IMR-90 (cell line): ENCODE data around the gene SYDE2. TPM values are rescaled to one million over a fixed set of nuclear protein-coding genes. Genes with fewer than 3 reads are reported as not detected.

Experiments used
- ATAC-seq: fragments of 200-7000 bp; cut with Tn5 transposase; 2 replicates; pipeline ENCODE4 v1.9.1; 2020; ENCODE audit warnings: low read depth, mild to moderate bottlenecking, moderate library complexity
- BruUV-seq: library from RNA; stranded (reverse); fragments of 400-500 nt; replicated peaks from 2 replicates; lab custom pipeline; 2021; lab: Mats Ljungman, UMichigan
- CTCF ChIA-PET: fragments of 300-600 bp; formaldehyde crosslinking; extraction: SDS; loops from one replicate; lab custom pipeline; 2021; ENCODE audit warnings: antibody characterized with exemption; lab: Yijun Ruan, JAX
- POLR2A ChIA-PET: fragments of 300-600 bp; sonication (Branson Sonifier 250); formaldehyde crosslinking; loops from one replicate; lab custom pipeline; 2022; ENCODE audit warnings: antibody characterized with exemption; ENCODE audit not compliant: unreplicated experiment; lab: Charles Lee
- DNase-seq: peaks from one replicate; pipeline ENCODE4 v3.0.0; 2013
- H2AFZ ChIP-seq: replicated peaks from 2 replicates; pipeline ENCODE3; 2013; ENCODE audit warnings: low read length, mild to moderate bottlenecking; ENCODE audit not compliant: poor library complexity
- H2AK5ac ChIP-seq: 2 replicates; pipeline ENCODE4 v1.6.1; 2013; ENCODE audit warnings: low read depth, low read length, inconsistent platforms
- H2AK9ac ChIP-seq: replicated peaks from 2 replicates; pipeline ENCODE3; 2013; ENCODE audit warnings: mild to moderate bottlenecking, low read depth, low read length, moderate library complexity; ENCODE audit not compliant: poor library complexity
- H2BK120ac ChIP-seq: 2 replicates; pipeline ENCODE4 v1.6.1; 2013; ENCODE audit warnings: low read depth, low read length, inconsistent platforms
- H2BK15ac ChIP-seq: 3 replicates; pipeline ENCODE4 v1.6.1; 2013; ENCODE audit warnings: low read depth, low read length, inconsistent platforms
- H2BK20ac ChIP-seq: 2 replicates; pipeline ENCODE4 v1.6.1; 2013; ENCODE audit warnings: low read depth, mild to moderate bottlenecking, inconsistent platforms, low read length, moderate library complexity
- H2BK5ac ChIP-seq: 2 replicates; pipeline ENCODE4 v1.6.1; 2013; ENCODE audit warnings: mild to moderate bottlenecking, low read depth, low read length, inconsistent platforms; ENCODE audit not compliant: poor library complexity, severe bottlenecking
- H3K14ac ChIP-seq: replicated peaks from 2 replicates; pipeline ENCODE4 v1.6.1; 2013; ENCODE audit warnings: low read depth, low read length, inconsistent platforms
- H3K18ac ChIP-seq: 2 replicates; pipeline ENCODE4 v1.6.1; 2013; ENCODE audit warnings: low read depth, low read length, control low read depth
- H3K23ac ChIP-seq: 2 replicates; pipeline ENCODE4 v1.6.1; 2013; ENCODE audit warnings: low read depth, low read length, inconsistent platforms
- H3K27ac ChIP-seq: 2 replicates; pipeline ENCODE4 v1.5.1; 2013; ENCODE audit warnings: mild to moderate bottlenecking, control low read depth, low read length; ENCODE audit not compliant: insufficient read depth
- H3K27me3 ChIP-seq: 2 replicates; pipeline ENCODE4 v1.6.1; 2013; ENCODE audit warnings: low read length; ENCODE audit not compliant: control insufficient read depth, insufficient read depth
- H3K36me3 ChIP-seq: 2 replicates; pipeline ENCODE4 v1.6.1; 2013; ENCODE audit warnings: low read length, mixed read lengths; ENCODE audit not compliant: control insufficient read depth, insufficient read depth
- H3K4ac ChIP-seq: 2 replicates; pipeline ENCODE4 v1.6.1; 2013; ENCODE audit warnings: low read depth, low read length, inconsistent platforms
- H3K4me1 ChIP-seq: 2 replicates; pipeline ENCODE4 v1.6.1; 2013; ENCODE audit warnings: low read length, mixed read lengths; ENCODE audit not compliant: control insufficient read depth, insufficient read depth
- H3K4me2 ChIP-seq: 2 replicates; pipeline ENCODE4 v1.6.1; 2013; ENCODE audit warnings: low read depth, mild to moderate bottlenecking, control low read depth, low read length, moderate library complexity
- H3K4me3 ChIP-seq: 2 replicates; pipeline ENCODE4 v1.5.1; 2013; ENCODE audit warnings: low read depth, mild to moderate bottlenecking, control low read depth, low read length, moderate library complexity; ENCODE audit not compliant: insufficient read depth
- H3K56ac ChIP-seq: 2 replicates; pipeline ENCODE4 v1.6.1; 2013; ENCODE audit warnings: low read length, inconsistent platforms; ENCODE audit not compliant: insufficient read depth; ENCODE audit errors: extremely low read depth
- H3K79me1 ChIP-seq, 2 experiments: 2 replicates each; pipeline ENCODE4 v1.6.1; 2013; ENCODE audit warnings: low read length in 2 of 2, inconsistent platforms in 1 of 2, low read depth in 1 of 2
- H3K9ac ChIP-seq: 2 replicates; pipeline ENCODE4 v1.6.1; 2013; ENCODE audit warnings: low read depth, low read length, control low read depth
- H3K9me1 ChIP-seq: 2 replicates; pipeline ENCODE4 v1.6.1; 2013; ENCODE audit warnings: low read length, inconsistent platforms; ENCODE audit not compliant: insufficient read depth
- H3K9me3 ChIP-seq: 2 replicates; pipeline ENCODE4 v1.6.1; 2013; ENCODE audit warnings: low read length; ENCODE audit not compliant: control insufficient read depth, insufficient read depth
- H4K20me1 ChIP-seq: 2 replicates; pipeline ENCODE4 v1.6.1; 2013; ENCODE audit warnings: low read length, inconsistent platforms; ENCODE audit not compliant: insufficient read depth
- H4K5ac ChIP-seq: 2 replicates; pipeline ENCODE4 v1.6.1; 2013; ENCODE audit warnings: mild to moderate bottlenecking, low read depth, low read length, control low read depth
- H4K8ac ChIP-seq, 2 experiments: 2 replicates each; pipeline ENCODE4 v1.6.1; 2013; ENCODE audit warnings: low read depth in 2 of 2, low read length in 2 of 2, control low read depth in 1 of 2, inconsistent platforms in 1 of 2
- H4K91ac ChIP-seq: 2 replicates; pipeline ENCODE4 v1.6.1; 2013; ENCODE audit warnings: low read depth, low read length, inconsistent platforms; ENCODE audit not compliant: insufficient read depth
- BHLHE40 ChIP-seq: fragments of 150-350 bp; IDR thresholded peaks from 2 replicates; pipeline ENCODE4 v1.6.1; 2016; ENCODE audit warnings: mild to moderate bottlenecking, low read depth, low read length
- CEBPB ChIP-seq: IDR thresholded peaks from 2 replicates; pipeline ENCODE4 v1.6.1; 2012; ENCODE audit warnings: low read depth, low read length, improper control_type of control experiment
- CHD1 ChIP-seq: IDR thresholded peaks from 2 replicates; pipeline ENCODE4 v1.6.1; 2012; ENCODE audit warnings: low read depth, low read length, improper control_type of control experiment
- CTCF ChIP-seq: conservative IDR thresholded peaks from 2 replicates; pipeline ENCODE4 v1.5.1; 2012; ENCODE audit warnings: mild to moderate bottlenecking, low read depth, low read length, improper control_type of control experiment
- ELK1 ChIP-seq: fragments of 150-350 bp; IDR thresholded peaks from 2 replicates; pipeline ENCODE4 v1.6.1; 2016; ENCODE audit warnings: low read depth, mild to moderate bottlenecking, low read length, moderate library complexity, borderline replicate concordance
- FOS ChIP-seq: fragments of 150-350 bp; IDR thresholded peaks from 2 replicates; pipeline ENCODE4 v1.6.1; 2016; ENCODE audit warnings: low read depth, low read length
- MAFK ChIP-seq: IDR thresholded peaks from 2 replicates; pipeline ENCODE4 v1.6.1; 2012; ENCODE audit warnings: low read depth, low read length, improper control_type of control experiment
- MAZ ChIP-seq: IDR thresholded peaks from 2 replicates; pipeline ENCODE4 v1.6.1; 2012; ENCODE audit warnings: low read depth, mild to moderate bottlenecking, low read length, improper control_type of control experiment, moderate library complexity, borderline replicate concordance
- MXI1 ChIP-seq: IDR thresholded peaks from 2 replicates; pipeline ENCODE4 v1.6.1; 2012; ENCODE audit warnings: low read depth, mild to moderate bottlenecking, low read length, moderate library complexity, borderline replicate concordance
- NFE2L2 ChIP-seq: fragments of 150-350 bp; IDR thresholded peaks from 2 replicates; pipeline ENCODE4 v1.6.1; 2016; ENCODE audit warnings: low read depth, mild to moderate bottlenecking, low read length
- POLR2A ChIP-seq: IDR thresholded peaks from 2 replicates; pipeline ENCODE4 v1.6.1; 2012; ENCODE audit warnings: mild to moderate bottlenecking, low read depth, low read length
- RAD21 ChIP-seq: IDR thresholded peaks from 2 replicates; pipeline ENCODE4 v1.6.1; 2012; ENCODE audit warnings: low read length, improper control_type of control experiment
- RCOR1 ChIP-seq: IDR thresholded peaks from 2 replicates; pipeline ENCODE4 v1.6.1; 2012; ENCODE audit warnings: mild to moderate bottlenecking, low read length, improper control_type of control experiment; ENCODE audit not compliant: insufficient replicate concordance
- RFX5 ChIP-seq: IDR thresholded peaks from 2 replicates; pipeline ENCODE4 v1.8.0; 2012; ENCODE audit warnings: low read depth, mild to moderate bottlenecking, low read length, moderate library complexity
- SMC3 ChIP-seq: fragments of 150-350 bp; IDR thresholded peaks from 2 replicates; pipeline ENCODE4 v1.6.1; 2016; ENCODE audit warnings: low read depth, mild to moderate bottlenecking, antibody characterized with exemption, low read length, moderate library complexity
- WGBS, 2 experiments: methylation state at CpG; one replicate each; pipeline versions ENCODE4 v1.1.5 to v1.1.7; 2013; ENCODE audit warnings: missing lambda C conversion rate in 2 of 2; ENCODE audit not compliant: insufficient read length in 1 of 2; ENCODE audit errors: extremely low coverage in 2 of 2; 5-methylcytosine and 5-hydroxymethylcytosine counted together
- dilution Hi-C: fragments of 300-500 bp; cut with HindIII; formaldehyde crosslinking; loops from one replicate; pipeline ENCODE4 v1.14.3; 2018; ENCODE audit warnings: low sequenced_read_pairs; ENCODE audit not compliant: unreplicated experiment
- in situ Hi-C: fragments of 300-500 bp; cut with MboI; formaldehyde crosslinking; loops from 3 replicates; pipeline ENCODE4 v1.14.3; 2019; ENCODE audit warnings: low sequenced_read_pairs, inconsistent platforms, mixed read lengths
- intact Hi-C: fragments of 100-400 bp; cut with micrococcal nuclease; formaldehyde crosslinking; loops from 2 replicates; pipeline ENCODE4 v1.10.0; 2022
- polyA plus RNA-seq, 3 experiments: library from polyadenylated mRNA; depleted of rRNA; stranded (reverse); fragments of >200 nt; gene quantifications; 2 replicates each; pipeline ENCODE4 v1.2.3, GENCODE V29; 2012; ENCODE audit warnings: low replicate concordance in 1 of 3
- total RNA-seq: library from RNA; depleted of rRNA; stranded (reverse); fragments of >200 nt; gene quantifications from 2 replicates; pipeline ENCODE4 v1.2.3, GENCODE V29; 2012
- TF ChIP-seq, protein P1 (sequence below): fragments of 150-350 bp; IDR thresholded peaks from 2 replicates; pipeline ENCODE4 v1.6.1; 2017; ENCODE audit warnings: mild to moderate bottlenecking, antibody characterized with exemption, low read length, low read depth

The SYDE2 gene
- total and polyA plus RNA-seq, 2 of the 4 experiments (the other 2 are of a cell fraction) = 1.8 to 10.0 TPM

GRCh38 chr1:85208488-85208887 is 7.7 kb upstream of the SYDE2 start:
- H3K79me1 ChIP-seq = no peaks in the 10 kb centered on the region
- H3K36me3 ChIP-seq = no peaks in the 10 kb centered on the region
- no peak overlapping the region for H3K56ac ChIP-seq
- H2AK9ac ChIP-seq = no peak overlapping the region
- H3K9ac ChIP-seq = no peak overlapping the region
- WGBS, 2 experiments = 80% methylated on average over 2 of the region's 2 CpGs; no CpG with 5 or more reads in 1 of the 2 experiments
- ATAC-seq (no peak), DNase-seq (no peak)
- no peak overlapping the region for H3K18ac ChIP-seq
- no peak overlapping the region for H3K23ac ChIP-seq
- intact Hi-C loops = no loop called here
- no peak for TF ChIP-seq RAD21
- no peak for TF ChIP-seq BHLHE40
- TF ChIP-seq POLR2A = no peak
- no peak for TF ChIP-seq MAFK
- TF ChIP-seq ELK1 = no peak
- no peak for TF ChIP-seq MXI1
- TF ChIP-seq CEBPB = no peak
- no peak for TF ChIP-seq CHD1
- no peak for TF ChIP-seq CTCF
- TF ChIP-seq, protein P1, sequence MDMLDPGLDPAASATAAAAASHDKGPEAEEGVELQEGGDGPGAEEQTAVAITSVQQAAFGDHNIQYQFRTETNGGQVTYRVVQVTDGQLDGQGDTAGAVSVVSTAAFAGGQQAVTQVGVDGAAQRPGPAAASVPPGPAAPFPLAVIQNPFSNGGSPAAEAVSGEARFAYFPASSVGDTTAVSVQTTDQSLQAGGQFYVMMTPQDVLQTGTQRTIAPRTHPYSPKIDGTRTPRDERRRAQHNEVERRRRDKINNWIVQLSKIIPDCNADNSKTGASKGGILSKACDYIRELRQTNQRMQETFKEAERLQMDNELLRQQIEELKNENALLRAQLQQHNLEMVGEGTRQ = no peak
- TF ChIP-seq SMC3 = no peak
- TF ChIP-seq NFE2L2 = no peak
- TF ChIP-seq MAZ = no peak
- TF ChIP-seq FOS = no peak
- TF ChIP-seq RCOR1 = no peak
- TF ChIP-seq RFX5 = no peak
- no peak overlapping the region for H2AK5ac ChIP-seq
- H2BK5ac ChIP-seq = no peak overlapping the region
- H3K27ac ChIP-seq = no peak overlapping the region
- no peak overlapping the region for H3K4ac ChIP-seq
- H3K9me1 ChIP-seq = no peaks in the 10 kb centered on the region
- ChIA-PET CTCF (no interaction called here), POLR2A (no interaction called here)
- no peak overlapping the region for H4K8ac ChIP-seq
- no peak overlapping the region for H3K14ac ChIP-seq
- in situ Hi-C loops = no loop called here
- no peaks in the 10 kb centered on the region for H3K9me3 ChIP-seq
- peaks cover 1% of the 10 kb centered on the region; the same call in 1 of the 2 replicates for H3K4me1 ChIP-seq
- no TSS peak for BruUV-seq
- no peak overlapping the region for H2AFZ ChIP-seq
- no peak overlapping the region for H2BK15ac ChIP-seq
- H4K20me1 ChIP-seq = no peaks in the 10 kb centered on the region
- H3K27me3 ChIP-seq = no peaks in the 10 kb centered on the region
- dilution Hi-C loops = no loop called here
- no peak overlapping the region for H4K91ac ChIP-seq
- H2BK20ac ChIP-seq = no peak overlapping the region
- H3K4me2 ChIP-seq = no peak overlapping the region
- no peak overlapping the region for H4K5ac ChIP-seq
- no peak overlapping the region for H2BK120ac ChIP-seq
- no peak overlapping the region for H3K4me3 ChIP-seq
